Measurements from ENCODE around the gene DIP2C.
A peak's percentile ranks its signal among the peaks of the same experiment; 100 is the strongest.

DIP2C gene

GRCh38 chr10:567869-568268 lies 121.6 kb downstream of the DIP2C start:
- DNase-seq = no peak

- no peak for DNase-seq
Measured at GRCh38 chr10:566241-566885, 123.1 kb downstream of the DIP2C start.

- no peak for DNase-seq
Measured at GRCh38 chr10:565676-566075, 123.8 kb downstream of the DIP2C start.

- no peak for DNase-seq
Measured at GRCh38 chr10:565146-565545, 124.3 kb downstream of the DIP2C start.

DNA sequence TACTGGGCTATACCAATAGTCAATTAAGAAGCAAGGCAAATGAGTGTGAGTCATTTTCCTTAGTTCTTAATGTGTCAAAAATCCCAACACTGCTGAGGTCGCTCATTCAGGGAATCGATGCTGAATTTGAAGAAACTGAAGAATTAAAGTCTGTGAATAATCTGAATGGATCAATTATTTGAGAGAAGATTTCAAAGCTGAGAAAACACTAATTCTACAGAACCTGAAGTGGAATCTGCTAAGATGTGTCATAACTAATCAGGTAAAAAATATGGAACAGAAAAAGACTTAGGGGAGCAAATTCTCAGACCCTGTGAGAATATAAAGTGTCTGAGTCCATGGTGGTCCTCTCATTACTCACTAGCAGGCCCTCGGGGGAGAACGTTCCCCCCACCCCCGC lies 125.6 kb downstream of the DIP2C start:
- DNase-seq = no peak

- DNase-seq = no peak
Measured at GRCh38 chr10:562142-562541, 127.3 kb downstream of the DIP2C start.

DNA sequence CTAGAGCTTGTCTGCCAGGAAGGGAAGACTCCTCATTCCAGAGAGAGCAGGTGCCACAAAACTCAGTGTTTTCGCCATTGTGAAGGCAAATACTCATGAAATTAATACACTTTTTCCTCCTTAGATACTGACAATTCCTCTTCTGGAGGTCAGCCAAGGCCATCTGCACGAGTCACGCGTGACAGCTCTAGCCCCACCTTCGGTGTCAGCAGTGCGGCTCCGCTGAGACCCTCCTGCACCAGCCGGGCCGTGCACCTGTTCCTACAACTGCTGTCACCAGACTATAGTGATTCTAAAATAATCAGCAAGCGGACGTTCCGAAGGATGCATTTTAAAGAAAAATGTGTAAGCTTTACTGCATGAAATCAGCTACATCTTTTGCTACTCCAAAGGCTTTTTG lies 127.7 kb downstream of the DIP2C start:
- no peak for DNase-seq

DNA sequence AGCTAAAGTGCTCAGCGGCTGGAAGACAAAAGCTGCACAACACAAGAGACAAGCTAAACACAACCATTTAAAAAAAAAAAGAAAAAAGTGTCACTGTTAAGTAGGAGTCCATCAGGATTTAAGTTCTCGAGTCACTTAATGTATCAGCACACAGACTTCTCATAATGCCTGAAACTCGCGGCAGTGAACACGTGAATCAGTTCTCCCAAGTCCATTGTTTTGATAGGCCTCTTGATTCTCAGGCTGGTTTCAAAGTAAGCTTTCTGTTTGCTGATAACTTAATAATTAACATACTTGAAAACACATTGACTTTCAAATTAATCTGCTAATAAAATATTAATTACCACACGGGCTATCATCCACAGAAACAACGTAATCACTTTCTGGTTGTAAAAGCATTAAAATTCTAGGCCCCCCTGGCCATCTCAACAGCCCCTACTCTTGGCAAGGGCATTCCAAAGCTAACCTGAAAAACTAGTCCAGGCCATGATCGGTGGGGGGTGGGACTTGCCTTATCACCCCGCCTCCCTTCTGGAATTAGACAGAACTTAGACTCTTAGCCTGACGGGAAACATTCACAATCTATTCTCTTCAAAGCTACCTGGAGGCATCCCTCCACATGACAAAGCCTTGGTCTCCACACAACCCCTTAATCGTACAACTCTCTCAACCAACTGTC lies 129.0 kb downstream of the DIP2C start:
- DNase-seq = no peak

GRCh38 chr10:559767-560047 lies 129.8 kb downstream of the DIP2C start:
- DNase-seq = no peak

- DNase-seq = no peak
Measured at GRCh38 chr10:558891-559766, 130.3 kb downstream of the DIP2C start.

- DNase-seq = no peak
Measured at GRCh38 chr10:558364-558763, 131.1 kb downstream of the DIP2C start.

- DNase-seq = peak in 1 of 6 experiments; percentile 20
Measured at GRCh38 chr10:557792-558328, 131.6 kb downstream of the DIP2C start.

- DNase-seq = no peak
Measured at GRCh38 chr10:556971-557637, 132.4 kb downstream of the DIP2C start.

GRCh38 chr10:555682-556350 lies 133.7 kb downstream of the DIP2C start:
- DNase-seq = no peak

DNA sequence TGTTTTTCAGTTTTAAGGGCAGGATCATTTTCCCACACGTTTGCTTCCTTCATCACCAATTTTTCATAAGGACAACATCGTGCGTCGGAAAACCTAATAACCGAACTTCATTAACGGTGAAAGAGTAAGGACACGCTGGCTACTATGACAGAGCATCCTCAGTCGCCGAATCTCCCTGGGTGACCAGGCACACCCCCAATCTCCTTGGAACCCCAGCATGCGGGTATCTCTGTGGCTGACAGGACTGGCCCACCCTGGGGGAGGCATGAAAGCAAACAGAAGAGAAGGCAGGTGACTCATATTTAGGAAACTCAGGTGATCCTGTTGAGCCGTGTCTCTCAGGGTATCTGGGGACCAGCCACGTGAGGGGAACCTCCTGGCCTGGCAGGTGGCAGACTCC lies 134.2 kb downstream of the DIP2C start:
- DNase-seq = no peak

DNA sequence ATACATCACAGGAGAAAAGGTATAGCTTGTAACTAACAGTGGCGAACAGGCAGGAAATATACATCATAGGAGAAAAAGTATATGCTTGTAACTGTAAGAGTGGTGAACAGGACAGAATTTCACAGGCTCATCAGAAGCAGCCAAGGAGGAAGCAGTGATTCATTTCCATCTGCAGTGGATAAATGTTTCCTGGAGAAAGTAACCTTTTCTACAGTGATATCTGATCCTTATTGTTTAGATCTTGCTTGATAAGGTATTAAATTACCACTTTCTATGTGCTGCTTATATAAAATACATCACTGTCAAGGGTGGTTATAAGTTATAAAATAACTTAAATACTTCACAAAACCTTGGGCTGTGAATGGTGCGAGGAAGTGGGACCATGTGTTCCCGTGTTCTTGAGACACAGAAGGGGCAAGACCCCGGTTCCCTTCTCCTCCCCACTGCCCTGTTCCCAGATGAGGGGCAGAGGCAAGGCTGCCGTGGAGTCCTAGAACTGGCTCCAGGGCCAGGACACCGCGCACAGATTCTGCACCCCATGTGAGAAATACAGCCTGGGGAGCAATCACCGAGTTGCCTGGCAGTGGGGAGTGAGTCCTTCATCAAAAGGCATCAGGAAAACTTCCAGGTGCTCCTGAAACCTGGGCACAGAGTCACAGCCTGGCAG lies 135.2 kb downstream of the DIP2C start:
- DNase-seq = no peak

GRCh38 chr10:553233-553632 lies 136.2 kb downstream of the DIP2C start:
- DNase-seq = no peak

- no peak for DNase-seq
Measured at GRCh38 chr10:552679-553078, 136.8 kb downstream of the DIP2C start.

- DNase-seq = no peak
Measured at GRCh38 chr10:551373-552252, 137.9 kb downstream of the DIP2C start.

DNA sequence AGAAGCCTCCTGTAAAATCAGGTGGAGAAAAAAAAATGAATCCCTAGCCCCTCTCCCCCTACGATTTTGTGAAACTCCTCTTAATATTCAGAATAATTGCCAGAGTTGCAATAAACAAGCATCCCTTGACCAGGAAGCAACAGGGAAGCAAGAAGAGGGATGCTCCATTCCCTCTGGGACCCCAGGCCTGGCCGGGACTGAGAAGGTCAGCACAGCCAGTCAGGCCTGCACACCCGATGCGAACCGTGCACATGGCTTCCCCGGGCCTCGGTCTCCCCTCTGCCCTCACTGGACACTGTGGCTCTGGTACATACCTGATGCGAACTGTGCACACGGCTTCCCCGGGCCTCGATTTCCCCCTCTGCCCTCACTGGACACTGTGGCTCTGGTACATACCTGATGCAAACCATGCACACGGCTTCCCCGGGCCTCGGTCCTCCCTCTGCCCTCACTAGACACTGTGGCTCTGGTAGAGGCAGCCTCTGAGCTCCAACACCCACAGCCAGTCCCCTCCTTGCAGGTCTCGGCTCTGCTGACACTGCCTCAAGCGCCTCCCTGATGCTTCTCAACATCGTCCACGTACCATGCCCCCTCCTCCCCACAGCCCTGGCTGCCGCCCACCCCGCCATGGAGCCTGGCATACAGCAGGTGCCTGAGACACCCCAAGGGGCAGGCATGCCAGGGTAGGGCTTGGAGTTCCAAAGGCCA lies 138.6 kb downstream of the DIP2C start:
- DNase-seq = no peak

Measured in stimulated activated naive CD4-positive, alpha-beta T cell (primary cell).